Stimulated activated naive CD8-positive, alpha-beta T cell treated with anti-CD3 and anti-CD28 coated beads, Interleukin-15, Interleukin-2, amounts not matched to agents 100 U/mL and 50 U/mL, for 24 hours (primary cell): ENCODE data around the gene MAPK8IP1.

Source experiments
- ATAC-seq: fragments of 150-1000 bp; cut with Tn5 transposase; one replicate; pipeline ENCODE4 v1.10.0; 2021
- DNase-seq: peaks from one replicate; pipeline ENCODE4 v3.0.0; 2021

Gene MAPK8IP1

DNA sequence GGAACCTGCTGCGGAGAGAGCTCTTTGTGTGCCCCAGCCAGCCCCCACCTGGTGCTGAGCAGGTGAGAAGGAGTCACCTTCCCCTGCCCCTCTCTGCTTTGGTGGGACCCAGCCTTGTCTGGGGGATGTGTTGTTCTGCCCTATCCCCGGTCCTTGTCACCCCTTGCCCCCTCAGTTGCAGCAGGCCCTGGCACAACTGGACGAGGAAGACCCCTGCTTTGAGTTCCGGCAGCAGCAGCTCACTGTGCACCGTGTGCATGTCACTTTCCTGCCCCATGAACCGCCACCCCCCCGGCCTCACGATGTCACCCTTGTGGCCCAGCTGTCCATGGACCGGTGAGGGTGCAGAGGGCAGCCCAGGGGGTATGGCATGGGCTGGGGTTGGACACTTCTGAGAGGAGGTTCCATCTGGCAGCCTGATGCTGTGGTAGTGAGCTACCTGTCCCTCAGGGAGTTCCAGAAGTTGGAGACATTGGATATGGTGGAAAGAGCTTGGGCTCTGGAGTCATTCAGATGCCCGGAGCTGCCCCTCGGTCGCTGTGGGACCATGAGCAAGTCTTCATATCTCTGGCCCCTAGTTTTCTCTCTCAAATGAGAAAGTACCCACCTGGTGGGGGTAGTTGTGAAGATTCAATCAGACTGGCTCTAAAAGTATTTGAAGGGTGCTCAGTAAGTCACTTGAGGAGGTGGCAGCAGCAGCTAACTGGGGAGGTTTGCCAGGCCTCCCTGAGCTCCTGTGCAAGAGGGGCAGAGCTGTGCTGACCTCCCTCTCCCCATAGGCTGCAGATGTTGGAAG lies 41.3 kb downstream of the MAPK8IP1 start:
- DNase-seq (peak; percentile 2), ATAC-seq (no peak)

DNA sequence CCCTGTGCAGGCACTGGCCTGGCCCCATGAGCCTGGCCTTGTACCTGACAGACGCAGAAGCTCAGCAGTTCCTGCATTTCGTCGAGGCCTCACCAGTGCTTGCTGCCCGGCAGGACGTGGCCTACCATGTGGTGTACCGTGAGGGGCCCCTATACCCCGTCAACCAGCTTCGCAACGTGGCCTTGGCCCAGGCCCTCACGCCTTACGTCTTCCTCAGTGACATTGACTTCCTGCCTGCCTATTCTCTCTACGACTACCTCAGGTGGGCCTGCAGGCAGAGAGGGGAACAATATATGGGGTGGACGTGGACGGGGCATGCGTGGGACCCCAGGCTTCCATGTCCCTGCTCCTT lies 41.9 kb downstream of the MAPK8IP1 start:
- peak; percentile 3 for DNase-seq
- no peak for ATAC-seq

- ATAC-seq (no peak), DNase-seq (peak; percentile 5)
These were observed 42.4 kb downstream of the MAPK8IP1 start for GRCh38 chr11:45927684-45928413.

DNA sequence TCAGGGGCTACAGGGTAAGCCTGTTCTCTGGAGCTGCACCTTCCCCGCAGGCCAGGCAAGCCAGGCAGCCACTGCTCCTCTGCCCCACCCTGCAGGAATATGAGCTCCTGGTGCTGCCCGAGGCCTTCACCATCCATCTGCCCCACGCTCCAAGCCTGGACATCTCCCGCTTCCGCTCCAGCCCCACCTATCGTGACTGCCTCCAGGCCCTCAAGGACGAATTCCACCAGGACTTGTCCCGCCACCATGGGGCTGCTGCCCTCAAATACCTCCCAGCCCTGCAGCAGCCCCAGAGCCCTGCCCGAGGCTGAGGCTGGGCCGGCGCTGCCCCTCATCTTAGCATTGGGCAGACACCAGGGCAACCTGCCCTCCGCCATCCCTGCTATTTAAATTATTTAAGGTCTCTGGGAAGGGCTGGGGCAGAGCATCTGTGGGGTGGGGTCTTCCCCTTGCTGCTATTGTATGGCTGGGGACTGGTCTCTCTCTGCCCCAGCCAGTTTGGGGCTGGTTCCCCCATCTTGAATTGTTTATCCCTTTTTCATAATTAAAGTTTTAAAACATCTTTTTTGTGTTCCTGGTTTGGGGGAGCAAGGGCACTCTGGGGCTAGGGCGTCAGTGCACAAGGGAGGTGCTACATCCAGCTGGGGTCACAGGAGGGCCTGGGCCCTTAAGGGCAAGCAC lies 43.2 kb downstream of the MAPK8IP1 start:
- ATAC-seq, result no peak

DNA sequence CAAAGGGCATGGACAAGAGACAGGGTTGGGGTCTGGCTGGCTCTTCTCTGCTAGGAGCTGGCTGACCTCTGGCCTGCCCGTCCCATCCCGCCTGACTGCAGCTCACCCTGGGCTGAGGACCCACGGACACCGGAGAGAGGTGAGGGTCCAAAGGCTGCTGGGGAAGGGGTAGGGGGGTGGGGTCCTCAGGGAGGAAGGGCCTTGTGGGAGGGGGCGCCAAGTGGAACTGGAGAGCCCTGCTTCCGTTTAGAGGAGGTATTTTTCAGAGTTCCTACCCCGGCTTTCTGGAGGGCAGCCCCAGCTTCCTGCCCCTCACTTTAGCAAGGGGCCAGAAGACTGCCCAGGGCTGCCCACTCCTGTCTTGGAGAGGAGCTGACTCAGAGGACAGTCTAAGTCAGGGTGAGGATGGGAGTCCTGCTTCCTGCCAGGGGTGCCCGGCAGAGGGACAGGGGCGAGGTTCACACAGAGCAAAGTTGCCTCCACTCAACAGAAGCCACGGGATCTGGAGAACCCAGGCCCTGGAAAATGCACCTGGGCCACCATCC lies 44.1 kb downstream of the MAPK8IP1 start:
- no peak for ATAC-seq
- peak; percentile 6 for DNase-seq

More for the DNA sequence above, 43.2 kb downstream of the MAPK8IP1 start:
- DNase-seq, result no peak

- DNase-seq, result peak; percentile 30
- ATAC-seq, result peak; percentile 33
These were observed 44.8 kb downstream of the MAPK8IP1 start for GRCh38 chr11:45930031-45930794.

GRCh38 chr11:45930951-45931570 lies 45.6 kb downstream of the MAPK8IP1 start:
- ATAC-seq (no peak), DNase-seq (peak; percentile 2)

GRCh38 chr11:45931739-45932138 lies 46.3 kb downstream of the MAPK8IP1 start:
- no peak for ATAC-seq
- no peak for DNase-seq

DNA sequence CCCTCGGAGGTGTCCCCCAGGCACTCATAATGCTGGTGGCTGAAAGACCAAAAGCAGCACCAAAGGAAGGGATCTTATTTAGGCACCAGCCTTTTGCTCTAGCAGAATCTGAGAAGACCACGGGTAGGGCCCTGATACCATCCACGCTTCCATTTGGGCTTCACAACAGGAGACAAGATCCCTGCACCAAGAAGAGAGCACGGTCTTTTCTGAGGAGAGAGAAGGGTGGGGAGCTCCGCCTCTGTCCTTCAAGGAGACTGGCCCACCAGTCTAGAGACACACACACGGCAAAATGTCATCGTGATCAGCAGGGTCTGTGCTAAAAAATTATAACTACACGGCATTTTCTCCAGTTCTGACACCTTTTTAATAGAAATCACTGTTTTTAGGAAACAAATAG lies 46.8 kb downstream of the MAPK8IP1 start:
- ATAC-seq (no peak), DNase-seq (no peak)

GRCh38 chr11:45933131-45933831 lies 47.8 kb downstream of the MAPK8IP1 start:
- no peak for ATAC-seq
- DNase-seq, result no peak

GRCh38 chr11:45933846-45934579 lies 48.6 kb downstream of the MAPK8IP1 start:
- no peak for DNase-seq
- no peak for ATAC-seq

- no peak for ATAC-seq
- DNase-seq, result no peak
These were observed 49.3 kb downstream of the MAPK8IP1 start for GRCh38 chr11:45934580-45935318.

DNA sequence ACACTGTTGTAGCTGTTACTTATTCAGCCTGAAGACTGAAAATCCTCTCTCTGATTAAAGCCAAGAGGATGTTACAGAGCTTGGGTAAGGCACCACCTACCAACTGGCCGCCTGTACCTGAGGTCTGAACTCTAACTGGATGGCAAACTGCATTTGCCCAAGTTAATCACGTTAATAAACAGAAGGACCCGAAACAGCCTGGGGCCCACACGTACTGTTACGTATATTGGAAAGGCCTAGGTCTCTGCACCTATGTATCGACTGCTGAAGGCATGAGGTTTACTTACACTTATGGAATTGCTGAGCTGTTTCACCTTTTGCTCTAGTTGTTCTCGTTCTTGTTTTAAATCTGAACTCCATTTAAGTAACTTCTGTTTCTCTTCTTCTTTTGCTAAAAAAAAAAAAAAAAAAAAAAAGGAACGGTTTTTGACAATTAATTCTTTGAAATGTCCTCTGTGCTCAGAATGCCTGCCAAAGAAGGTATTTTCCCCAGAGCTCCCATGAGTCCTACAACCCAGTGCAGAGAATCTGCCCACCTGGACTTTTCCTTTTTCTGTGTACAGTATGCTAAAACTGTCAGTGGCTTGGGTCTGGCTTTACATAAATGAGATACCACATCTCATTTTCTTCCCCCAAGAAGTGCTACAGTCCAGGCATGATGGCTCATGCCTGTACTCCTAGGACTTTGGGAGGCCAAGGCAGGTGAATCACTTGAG lies 50.1 kb downstream of the MAPK8IP1 start:
- DNase-seq (no peak), ATAC-seq (no peak)

DNA sequence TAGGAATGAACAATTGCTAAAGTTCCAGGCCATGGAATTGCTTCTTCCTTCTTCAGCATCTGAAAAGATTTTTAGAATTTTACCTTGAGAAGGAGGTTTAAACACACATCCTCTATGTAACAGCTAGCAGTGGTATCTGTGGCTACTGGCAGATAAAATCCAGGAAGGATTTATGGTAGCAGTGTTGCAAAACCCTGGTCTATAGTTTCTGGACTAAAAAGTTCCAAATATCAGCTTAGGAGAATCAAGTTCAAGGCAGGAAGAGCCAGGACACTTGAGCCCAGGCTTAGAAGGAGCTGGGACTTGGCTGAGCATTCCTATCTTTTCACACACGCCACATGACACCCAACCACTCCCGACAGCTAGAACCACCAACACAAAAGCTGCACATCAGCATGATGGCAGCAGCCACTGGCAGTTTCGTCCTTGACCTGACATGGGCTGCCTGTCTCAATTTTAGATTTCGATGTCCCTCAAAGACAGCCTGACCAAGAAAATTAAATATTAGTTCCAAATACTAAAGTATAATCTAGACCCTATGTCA lies 51.1 kb downstream of the MAPK8IP1 start:
- DNase-seq (no peak), ATAC-seq (no peak)

DNA sequence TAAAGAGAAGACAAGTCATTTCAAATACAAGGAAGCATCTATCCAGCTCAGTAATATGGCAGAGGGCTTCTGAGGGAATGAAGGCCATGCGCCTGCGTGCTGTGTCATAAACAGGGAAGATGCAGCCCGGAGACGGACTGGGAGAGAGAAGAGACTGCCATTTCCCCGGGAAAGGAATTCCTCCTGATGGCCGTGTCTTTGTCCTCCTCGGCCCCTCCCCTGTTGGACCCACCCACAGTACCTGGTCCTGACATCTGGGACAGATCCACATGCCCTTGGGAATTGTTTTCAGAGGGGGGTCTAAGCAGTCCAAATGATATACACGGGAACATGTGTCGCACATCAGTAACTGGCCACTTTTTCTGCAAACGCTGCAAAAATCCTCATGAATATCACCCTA lies 52.5 kb downstream of the MAPK8IP1 start:
- ATAC-seq (no peak), DNase-seq (no peak)

- ATAC-seq, result no peak
- no peak for DNase-seq
These were observed 54.4 kb downstream of the MAPK8IP1 start for GRCh38 chr11:45939836-45940235.

- DNase-seq (no peak), ATAC-seq (no peak)
These were observed 55.8 kb downstream of the MAPK8IP1 start for GRCh38 chr11:45941285-45941684.

- no peak for DNase-seq
- ATAC-seq, result no peak
These were observed 56.9 kb downstream of the MAPK8IP1 start for GRCh38 chr11:45942381-45942780.
